Measurements from ENCODE around the gene ADCK1. TPM values are rescaled to one million over a fixed set of nuclear protein-coding genes. Genes with fewer than 3 reads are reported as not detected.

The ADCK1 gene
- polyA plus RNA-seq, 2 of the 4 experiments (the other 2 are of a cell fraction): 6.6 to 8.1 TPM

Small RNA genes lying within 50 kb of the gene (small RNA-seq; reads per million reads assigned to genes)
- 0 reads per million in 6 experiments for gene RF00019

Other genes with a start within 250 kb of the ADCK1 start
- gene SPTLC2, start 183.5 kb upstream of the ADCK1 start, polyA plus RNA-seq (2011; rRNA removed): 29.9 and 30.9 TPM in 2 replicates
- gene SPTLC2, start 183.5 kb upstream of the ADCK1 start, polyA plus RNA-seq (2017; fragmentation: RNase III; extraction: RNeasy Plus Mini Kit Qiagen cat#74134 plus additional on column Dnase treatment): 16.3 to 17.6 TPM (median 17.2 TPM) in 3 replicates
- gene ALKBH1, start 92.1 kb upstream of the ADCK1 start, polyA plus RNA-seq (2011; rRNA removed): 24.1 and 24.5 TPM in 2 replicates
- gene ALKBH1, start 92.1 kb upstream of the ADCK1 start, polyA plus RNA-seq (2017; fragmentation: RNase III; extraction: RNeasy Plus Mini Kit Qiagen cat#74134 plus additional on column Dnase treatment): 10.9 to 11.9 TPM (median 11.4 TPM) in 3 replicates
- gene SLIRP, start 92.0 kb upstream of the ADCK1 start, polyA plus RNA-seq (2011; rRNA removed): 419 and 623 TPM in 2 replicates
- gene SLIRP, start 92.0 kb upstream of the ADCK1 start, polyA plus RNA-seq (2017; fragmentation: RNase III; extraction: RNeasy Plus Mini Kit Qiagen cat#74134 plus additional on column Dnase treatment): 470 to 545 TPM (median 492 TPM) in 3 replicates
- gene SNW1, start 39.0 kb upstream of the ADCK1 start, polyA plus RNA-seq (2011; rRNA removed): 68.1 and 84.0 TPM in 2 replicates
- 64.8 to 70.4 TPM (median 65.3 TPM) in 3 replicates for gene SNW1, start 39.0 kb upstream of the ADCK1 start, polyA plus RNA-seq (2017; fragmentation: RNase III; extraction: RNeasy Plus Mini Kit Qiagen cat#74134 plus additional on column Dnase treatment)